22Rv1 (cell line): ENCODE data around the gene HGFAC.

Experiments
- H3K27ac ChIP-seq: fragments of 450-650 bp; 2 replicates; pipeline ENCODE4 v1.5.1; 2017
- ZFX ChIP-seq: fragments of 450-650 bp; IDR thresholded peaks from 2 replicates; pipeline ENCODE4 v1.6.1; 2017; ENCODE audit warnings: antibody characterized with exemption, borderline replicate concordance
- TF ChIP-seq, protein P1 (sequence below): fragments of 450-650 bp; IDR thresholded peaks from 2 replicates; pipeline ENCODE4 v1.5.1; 2017; ENCODE audit warnings: mild to moderate bottlenecking

HGFAC gene

GRCh38 chr4:3444351-3445110, 2.8 kb downstream of the HGFAC start:
- TF ChIP-seq, protein P1, sequence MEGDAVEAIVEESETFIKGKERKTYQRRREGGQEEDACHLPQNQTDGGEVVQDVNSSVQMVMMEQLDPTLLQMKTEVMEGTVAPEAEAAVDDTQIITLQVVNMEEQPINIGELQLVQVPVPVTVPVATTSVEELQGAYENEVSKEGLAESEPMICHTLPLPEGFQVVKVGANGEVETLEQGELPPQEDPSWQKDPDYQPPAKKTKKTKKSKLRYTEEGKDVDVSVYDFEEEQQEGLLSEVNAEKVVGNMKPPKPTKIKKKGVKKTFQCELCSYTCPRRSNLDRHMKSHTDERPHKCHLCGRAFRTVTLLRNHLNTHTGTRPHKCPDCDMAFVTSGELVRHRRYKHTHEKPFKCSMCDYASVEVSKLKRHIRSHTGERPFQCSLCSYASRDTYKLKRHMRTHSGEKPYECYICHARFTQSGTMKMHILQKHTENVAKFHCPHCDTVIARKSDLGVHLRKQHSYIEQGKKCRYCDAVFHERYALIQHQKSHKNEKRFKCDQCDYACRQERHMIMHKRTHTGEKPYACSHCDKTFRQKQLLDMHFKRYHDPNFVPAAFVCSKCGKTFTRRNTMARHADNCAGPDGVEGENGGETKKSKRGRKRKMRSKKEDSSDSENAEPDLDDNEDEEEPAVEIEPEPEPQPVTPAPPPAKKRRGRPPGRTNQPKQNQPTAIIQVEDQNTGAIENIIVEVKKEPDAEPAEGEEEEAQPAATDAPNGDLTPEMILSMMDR, result no peak
- no peak for TF ChIP-seq ZFX

GRCh38 chr4:3445111-3445820, 3.5 kb downstream of the HGFAC start:
- no peak for TF ChIP-seq ZFX
- TF ChIP-seq, protein P1, result no peak
- H3K27ac ChIP-seq, result no peak overlapping the region

More at GRCh38 chr4:3444351-3445110, 2.8 kb downstream of the HGFAC start:
- H3K27ac ChIP-seq, result no peak overlapping the region

DNA sequence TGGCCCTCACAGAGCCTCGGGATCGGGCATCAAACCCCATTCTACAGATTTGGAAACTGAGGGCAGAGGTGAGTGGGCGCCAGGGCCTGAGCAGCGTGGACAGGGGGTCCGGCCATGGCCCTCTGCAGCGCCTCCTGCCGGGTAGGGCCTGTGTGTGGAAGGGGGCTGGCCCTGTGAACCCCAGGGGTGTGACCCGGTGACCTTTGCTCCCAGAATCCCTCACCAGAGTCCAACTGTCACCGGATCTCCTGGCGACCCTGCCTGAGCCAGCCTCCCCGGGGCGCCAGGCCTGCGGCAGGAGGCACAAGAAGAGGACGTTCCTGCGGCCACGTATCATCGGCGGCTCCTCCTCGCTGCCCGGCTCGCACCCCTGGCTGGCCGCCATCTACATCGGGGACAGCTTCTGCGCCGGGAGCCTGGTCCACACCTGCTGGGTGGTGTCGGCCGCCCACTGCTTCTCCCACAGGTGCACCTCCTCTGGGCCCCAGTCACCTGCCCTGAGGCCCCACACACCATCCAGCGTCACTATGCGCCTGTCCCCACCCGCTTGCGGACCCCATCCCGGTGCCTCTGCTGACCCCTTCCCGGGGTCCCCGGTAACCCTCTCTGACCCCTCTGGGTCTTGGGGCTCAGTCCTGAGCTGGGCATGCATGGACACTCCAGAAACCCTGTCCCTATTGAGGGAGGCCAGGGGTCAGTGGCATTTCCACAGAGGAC, 4.2 kb downstream of the HGFAC start:
- no peak for TF ChIP-seq ZFX
- TF ChIP-seq, protein P1, result peak; percentile 35
- no peak overlapping the region for H3K27ac ChIP-seq

- no peak for TF ChIP-seq ZFX
- TF ChIP-seq, protein P1, result no peak
- no peak overlapping the region for H3K27ac ChIP-seq
Observed at GRCh38 chr4:3446631-3447320, 5.0 kb downstream of the HGFAC start.

DNA sequence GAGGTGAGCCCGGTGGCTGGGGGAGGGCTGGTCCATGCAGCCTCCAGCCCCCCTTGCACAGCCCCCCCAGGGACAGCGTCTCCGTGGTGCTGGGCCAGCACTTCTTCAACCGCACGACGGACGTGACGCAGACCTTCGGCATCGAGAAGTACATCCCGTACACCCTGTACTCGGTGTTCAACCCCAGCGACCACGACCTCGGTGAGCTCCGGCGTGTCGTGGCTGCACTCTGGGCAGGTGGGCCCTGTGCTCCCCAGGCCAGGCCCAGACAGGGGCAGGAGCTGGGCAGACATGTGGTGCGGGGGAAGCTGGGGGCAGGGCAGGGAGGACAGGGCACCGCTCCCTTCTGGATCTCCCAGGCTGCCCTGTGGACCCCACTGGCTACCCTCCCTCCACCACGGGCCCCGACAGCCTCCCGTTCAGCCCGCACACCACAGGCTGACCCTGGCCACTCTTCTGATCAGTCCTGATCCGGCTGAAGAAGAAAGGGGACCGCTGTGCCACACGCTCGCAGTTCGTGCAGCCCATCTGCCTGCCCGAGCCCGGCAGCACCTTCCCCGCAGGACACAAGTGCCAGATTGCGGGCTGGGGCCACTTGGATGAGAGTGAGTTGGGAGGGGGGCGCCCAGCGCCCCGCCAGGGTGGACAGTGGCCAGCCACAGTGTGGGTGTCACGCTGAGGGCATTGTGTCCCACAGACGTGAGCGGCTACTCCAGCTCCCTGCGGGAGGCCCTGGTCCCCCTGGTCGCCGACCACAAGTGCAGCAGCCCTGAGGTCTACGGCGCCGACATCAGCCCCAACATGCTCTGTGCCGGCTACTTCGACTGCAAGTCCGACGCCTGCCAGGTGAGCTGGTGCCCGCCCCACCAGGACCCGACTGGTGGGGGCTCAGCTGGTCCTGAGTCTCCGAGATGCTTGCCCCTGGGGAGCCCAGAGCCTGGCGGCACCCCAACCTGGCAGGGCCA, 5.9 kb downstream of the HGFAC start:
- TF ChIP-seq, protein P1, result no peak
- no peak for TF ChIP-seq ZFX

DNA sequence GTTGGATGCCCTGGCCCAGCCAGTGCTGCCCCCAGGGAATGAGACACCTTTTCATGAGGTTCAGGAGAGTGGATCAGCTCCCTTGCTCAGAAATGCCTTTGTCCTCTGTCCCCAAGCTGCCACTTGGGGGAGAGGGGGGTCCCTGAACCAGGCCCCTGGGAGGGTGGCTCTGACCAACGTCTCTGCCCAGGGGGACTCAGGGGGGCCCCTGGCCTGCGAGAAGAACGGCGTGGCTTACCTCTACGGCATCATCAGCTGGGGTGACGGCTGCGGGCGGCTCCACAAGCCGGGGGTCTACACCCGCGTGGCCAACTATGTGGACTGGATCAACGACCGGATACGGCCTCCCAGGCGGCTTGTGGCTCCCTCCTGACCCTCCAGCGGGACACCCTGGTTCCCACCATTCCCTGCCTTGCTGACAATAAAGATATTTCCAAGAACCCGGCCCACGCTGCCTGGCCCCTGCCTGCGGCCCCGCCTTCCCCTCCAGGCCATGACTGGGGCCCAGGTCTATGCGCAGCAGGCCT, 7.3 kb downstream of the HGFAC start:
- H3K27ac ChIP-seq, result no peak overlapping the region
- TF ChIP-seq ZFX, result no peak
- TF ChIP-seq, protein P1, result no peak

More for the DNA sequence above, 5.9 kb downstream of the HGFAC start:
- no peak overlapping the region for H3K27ac ChIP-seq
